ENCODE data around the gene SMIM35. TPM values are rescaled to one million over a fixed set of nuclear protein-coding genes. Genes with fewer than 3 reads are reported as not detected.

SMIM35 gene
- total RNA-seq, 1 experiment from 2014 or later: not detected

DNA sequence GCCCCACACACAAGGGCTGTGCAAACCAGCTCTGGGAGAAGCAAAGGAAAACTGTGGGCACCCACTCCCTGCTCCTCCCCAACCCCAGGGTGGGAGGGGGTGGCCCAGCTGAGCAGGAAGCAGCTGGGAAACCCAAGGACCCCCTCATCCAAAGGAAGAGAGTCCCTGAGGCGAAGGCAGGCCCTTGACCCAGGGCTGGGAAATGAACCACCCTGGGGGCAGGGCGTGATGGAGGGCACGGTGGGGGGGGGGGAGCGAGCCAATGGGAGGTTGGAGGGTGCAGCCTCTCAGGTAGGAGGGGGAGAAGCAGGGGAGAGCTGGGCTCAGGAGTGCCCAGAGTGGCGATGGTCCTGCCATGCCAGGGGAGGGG lies 49.0 kb upstream of the SMIM35 start (continued):
- TF ChIP-seq, protein P1, sequence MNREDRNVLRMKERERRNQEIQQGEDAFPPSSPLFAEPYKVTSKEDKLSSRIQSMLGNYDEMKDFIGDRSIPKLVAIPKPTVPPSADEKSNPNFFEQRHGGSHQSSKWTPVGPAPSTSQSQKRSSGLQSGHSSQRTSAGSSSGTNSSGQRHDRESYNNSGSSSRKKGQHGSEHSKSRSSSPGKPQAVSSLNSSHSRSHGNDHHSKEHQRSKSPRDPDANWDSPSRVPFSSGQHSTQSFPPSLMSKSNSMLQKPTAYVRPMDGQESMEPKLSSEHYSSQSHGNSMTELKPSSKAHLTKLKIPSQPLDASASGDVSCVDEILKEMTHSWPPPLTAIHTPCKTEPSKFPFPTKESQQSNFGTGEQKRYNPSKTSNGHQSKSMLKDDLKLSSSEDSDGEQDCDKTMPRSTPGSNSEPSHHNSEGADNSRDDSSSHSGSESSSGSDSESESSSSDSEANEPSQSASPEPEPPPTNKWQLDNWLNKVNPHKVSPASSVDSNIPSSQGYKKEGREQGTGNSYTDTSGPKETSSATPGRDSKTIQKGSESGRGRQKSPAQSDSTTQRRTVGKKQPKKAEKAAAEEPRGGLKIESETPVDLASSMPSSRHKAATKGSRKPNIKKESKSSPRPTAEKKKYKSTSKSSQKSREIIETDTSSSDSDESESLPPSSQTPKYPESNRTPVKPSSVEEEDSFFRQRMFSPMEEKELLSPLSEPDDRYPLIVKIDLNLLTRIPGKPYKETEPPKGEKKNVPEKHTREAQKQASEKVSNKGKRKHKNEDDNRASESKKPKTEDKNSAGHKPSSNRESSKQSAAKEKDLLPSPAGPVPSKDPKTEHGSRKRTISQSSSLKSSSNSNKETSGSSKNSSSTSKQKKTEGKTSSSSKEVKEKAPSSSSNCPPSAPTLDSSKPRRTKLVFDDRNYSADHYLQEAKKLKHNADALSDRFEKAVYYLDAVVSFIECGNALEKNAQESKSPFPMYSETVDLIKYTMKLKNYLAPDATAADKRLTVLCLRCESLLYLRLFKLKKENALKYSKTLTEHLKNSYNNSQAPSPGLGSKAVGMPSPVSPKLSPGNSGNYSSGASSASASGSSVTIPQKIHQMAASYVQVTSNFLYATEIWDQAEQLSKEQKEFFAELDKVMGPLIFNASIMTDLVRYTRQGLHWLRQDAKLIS (CRISPR knock-in tag; IDR thresholded peaks at IDR 0.05; ENCODE audit: borderline replicate concordance): no peak
- TF ChIP-seq HMGXB4 (CRISPR knock-in tag; IDR thresholded peaks at IDR 0.05): no peak
- no peak for TF ChIP-seq IRF1 (CRISPR knock-in tag; IDR thresholded peaks at IDR 0.05)
- TF ChIP-seq, protein P2, sequence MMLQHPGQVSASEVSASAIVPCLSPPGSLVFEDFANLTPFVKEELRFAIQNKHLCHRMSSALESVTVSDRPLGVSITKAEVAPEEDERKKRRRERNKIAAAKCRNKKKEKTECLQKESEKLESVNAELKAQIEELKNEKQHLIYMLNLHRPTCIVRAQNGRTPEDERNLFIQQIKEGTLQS (CRISPR knock-in tag; conservative IDR thresholded peaks at IDR 0.05): no peak

DNA sequence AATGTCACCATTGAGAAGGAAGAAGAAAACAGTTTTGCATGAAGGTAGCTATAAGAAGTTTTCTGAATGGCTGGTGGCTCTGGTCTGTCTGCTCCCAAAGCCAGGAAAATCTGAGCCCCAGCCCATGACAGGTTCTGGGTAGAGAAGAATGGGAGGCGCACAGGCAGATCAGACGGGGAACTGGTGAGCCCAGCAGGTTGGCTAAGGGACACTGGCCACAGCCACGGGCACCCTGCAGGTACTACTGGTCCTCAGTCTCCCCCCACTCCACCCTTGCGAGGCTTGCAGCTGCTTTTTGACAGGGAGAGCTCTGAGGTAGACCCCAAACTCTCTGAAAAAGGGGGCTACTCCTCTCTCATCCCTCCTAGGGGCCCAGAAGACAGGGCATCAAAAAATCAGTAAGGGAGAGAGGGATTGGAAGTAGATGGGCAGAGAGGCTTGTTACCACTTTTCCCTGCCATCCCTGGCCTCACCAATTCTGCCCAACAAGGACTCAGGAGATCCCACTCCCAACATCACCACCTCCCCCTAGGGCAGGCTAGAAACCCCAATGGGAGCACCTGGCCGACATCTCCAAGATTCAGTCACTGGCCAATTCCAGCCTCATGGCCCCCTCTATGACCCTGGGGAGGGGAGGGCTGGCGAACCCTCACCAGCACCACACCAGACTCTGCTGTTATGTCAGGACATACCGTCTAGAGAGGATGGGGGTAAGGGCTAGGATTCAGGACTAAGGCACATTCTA lies 48.5 kb upstream of the SMIM35 start:
- CTCF ChIA-PET: no interaction called here
- Mint-ChIP-seq H3K4me1 (peaks cover 6% of the 10 kb centered on the region), H3K9me3 (no peaks in the 10 kb centered on the region), H3K27ac (no peak overlapping the region), H3K27me3 (ENCODE audit: low read depth) (no peaks in the 10 kb centered on the region; the same call in 1 of the 2 replicates), H3K36me3 (no peaks in the 10 kb centered on the region), H3K4me3 (no peak overlapping the region)
- no peak for DNase-seq (ENCODE audit: low spot score)
- TF ChIP-seq ERG (CRISPR knock-in tag; IDR thresholded peaks at IDR 0.05): no peak
- TF ChIP-seq ZBTB21 (CRISPR knock-in tag; IDR thresholded peaks at IDR 0.05; ENCODE audit: borderline replicate concordance): no peak
- TF ChIP-seq USF2 (CRISPR knock-in tag; IDR thresholded peaks at IDR 0.05): no peak
- TF ChIP-seq RORB (CRISPR knock-in tag; IDR thresholded peaks at IDR 0.05): no peak
- TF ChIP-seq KAT7 (CRISPR knock-in tag; IDR thresholded peaks at IDR 0.05; ENCODE audit: borderline replicate concordance): no peak
- TF ChIP-seq E2F5 (CRISPR knock-in tag; IDR thresholded peaks at IDR 0.05): no peak
- no peak for TF ChIP-seq EMX1 (CRISPR knock-in tag; IDR thresholded peaks at IDR 0.05)
- no peak for TF ChIP-seq NFYB (CRISPR knock-in tag; conservative IDR thresholded peaks at IDR 0.05; ENCODE audit: low read depth)
- TF ChIP-seq, protein P3, sequence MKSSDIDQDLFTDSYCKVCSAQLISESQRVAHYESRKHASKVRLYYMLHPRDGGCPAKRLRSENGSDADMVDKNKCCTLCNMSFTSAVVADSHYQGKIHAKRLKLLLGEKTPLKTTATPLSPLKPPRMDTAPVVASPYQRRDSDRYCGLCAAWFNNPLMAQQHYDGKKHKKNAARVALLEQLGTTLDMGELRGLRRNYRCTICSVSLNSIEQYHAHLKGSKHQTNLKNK (CRISPR knock-in tag; IDR thresholded peaks at IDR 0.05): no peak
- no peak for TF ChIP-seq ETV6 (CRISPR knock-in tag; IDR thresholded peaks at IDR 0.05)
- no peak for TF ChIP-seq FOXK1 (CRISPR knock-in tag; IDR thresholded peaks at IDR 0.05)
- TF ChIP-seq HMGA2 (CRISPR knock-in tag; IDR thresholded peaks at IDR 0.05): no peak
- POLR2A ChIA-PET: no interaction called here
- ATAC-seq: no peak
